ENCODE measurements around the gene GOLGA6C. TPM values are rescaled to one million over a fixed set of nuclear protein-coding genes. Genes with fewer than 3 reads are reported as not detected.

Gene GOLGA6C
- total RNA-seq, 1 donor from 2014 or later = not detected

- Mint-ChIP-seq H3K27me3 (ENCODE audit: insufficient read depth, low read depth) (peaks cover 7% of the 10 kb centered on the region), H3K9me3 (no peaks in the 10 kb centered on the region), H3K4me3 (no peak overlapping the region), H3K4me1 (peaks cover 10% of the 10 kb centered on the region), H3K36me3 (no peaks in the 10 kb centered on the region), H3K27ac (peak overlapping the region; percentile 50)
- Histone ChIP-seq H3K27me3 (no peaks in the 10 kb centered on the region), H4K20me1 (ENCODE audit: low read depth) (no peaks in the 10 kb centered on the region), H3K9ac (no peak overlapping the region), H3K36me3 (no peaks in the 10 kb centered on the region), H3K4me3 (no peak overlapping the region), H3K9me3 (ENCODE audit: low read depth) (no peaks in the 10 kb centered on the region), H3K79me2 (ENCODE audit: low read depth) (no peaks in the 10 kb centered on the region), H3K4me1 (no peaks in the 10 kb centered on the region), H3F3A (ENCODE audit: low read depth) (no peaks in the 10 kb centered on the region), H3K27ac (no peak overlapping the region), H3K4me2 (no peak overlapping the region), H2AFZ (replicated peaks) (no peak overlapping the region)
- no peak for TF ChIP-seq EZH2phosphoT487 (IDR thresholded peaks at IDR 0.05)
- TF ChIP-seq EZH2 (IDR thresholded peaks at IDR 0.05) = no peak
- TF ChIP-seq, protein P1, sequence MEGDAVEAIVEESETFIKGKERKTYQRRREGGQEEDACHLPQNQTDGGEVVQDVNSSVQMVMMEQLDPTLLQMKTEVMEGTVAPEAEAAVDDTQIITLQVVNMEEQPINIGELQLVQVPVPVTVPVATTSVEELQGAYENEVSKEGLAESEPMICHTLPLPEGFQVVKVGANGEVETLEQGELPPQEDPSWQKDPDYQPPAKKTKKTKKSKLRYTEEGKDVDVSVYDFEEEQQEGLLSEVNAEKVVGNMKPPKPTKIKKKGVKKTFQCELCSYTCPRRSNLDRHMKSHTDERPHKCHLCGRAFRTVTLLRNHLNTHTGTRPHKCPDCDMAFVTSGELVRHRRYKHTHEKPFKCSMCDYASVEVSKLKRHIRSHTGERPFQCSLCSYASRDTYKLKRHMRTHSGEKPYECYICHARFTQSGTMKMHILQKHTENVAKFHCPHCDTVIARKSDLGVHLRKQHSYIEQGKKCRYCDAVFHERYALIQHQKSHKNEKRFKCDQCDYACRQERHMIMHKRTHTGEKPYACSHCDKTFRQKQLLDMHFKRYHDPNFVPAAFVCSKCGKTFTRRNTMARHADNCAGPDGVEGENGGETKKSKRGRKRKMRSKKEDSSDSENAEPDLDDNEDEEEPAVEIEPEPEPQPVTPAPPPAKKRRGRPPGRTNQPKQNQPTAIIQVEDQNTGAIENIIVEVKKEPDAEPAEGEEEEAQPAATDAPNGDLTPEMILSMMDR (IDR thresholded peaks at IDR 0.05) = no peak
- DNase-seq (ENCODE audit: low spot score) = no peak
Measured at GRCh38 chr15:75230016-75230343, 28.2 kb upstream of the GOLGA6C start.

- no peaks in the 10 kb centered on the region for H3K36me3 ChIP-seq
- no peak overlapping the region for H3K4me3 Mint-ChIP-seq
- no peaks in the 10 kb centered on the region for H4K20me1 ChIP-seq (ENCODE audit: low read depth)
- no peaks in the 10 kb centered on the region for H3K9me3 ChIP-seq (ENCODE audit: low read depth)
- H3K27ac Mint-ChIP-seq = peak overlapping the region; percentile 76
- no peak overlapping the region for H3K27ac ChIP-seq
- no peak overlapping the region for H2AFZ ChIP-seq (replicated peaks)
- no peak overlapping the region for H3K4me2 ChIP-seq
- no peaks in the 10 kb centered on the region for H3K36me3 Mint-ChIP-seq
- H3K4me3 ChIP-seq = no peak overlapping the region
- TF ChIP-seq EZH2phosphoT487 (IDR thresholded peaks at IDR 0.05) = no peak
- TF ChIP-seq, protein P1 (IDR thresholded peaks at IDR 0.05) = no peak
- no peak for TF ChIP-seq EZH2 (IDR thresholded peaks at IDR 0.05)
- DNase-seq (ENCODE audit: low spot score) = peak; percentile 41
- H3K9me3 Mint-ChIP-seq = no peaks in the 10 kb centered on the region
- H3F3A ChIP-seq (ENCODE audit: low read depth) = no peaks in the 10 kb centered on the region
- H3K27me3 ChIP-seq = no peaks in the 10 kb centered on the region
- H3K79me2 ChIP-seq (ENCODE audit: low read depth) = no peaks in the 10 kb centered on the region
- H3K9ac ChIP-seq = no peak overlapping the region
- H3K4me1 ChIP-seq = no peaks in the 10 kb centered on the region
- H3K27me3 Mint-ChIP-seq (ENCODE audit: insufficient read depth, low read depth) = peaks cover 6% of the 10 kb centered on the region
- peaks cover 10% of the 10 kb centered on the region for H3K4me1 Mint-ChIP-seq
Measured at GRCh38 chr15:75230551-75231371, 27.4 kb upstream of the GOLGA6C start.

- no peaks in the 10 kb centered on the region for H3K9me3 ChIP-seq (ENCODE audit: low read depth)
- Mint-ChIP-seq H3K27ac (no peak overlapping the region), H3K9me3 (no peaks in the 10 kb centered on the region), H3K4me1 (peaks cover 10% of the 10 kb centered on the region), H3K4me3 (no peak overlapping the region), H3K27me3 (ENCODE audit: insufficient read depth, low read depth) (peaks cover 6% of the 10 kb centered on the region), H3K36me3 (no peaks in the 10 kb centered on the region)
- no peaks in the 10 kb centered on the region for H3K36me3 ChIP-seq
- DNase-seq (ENCODE audit: low spot score) = no peak
- H3K79me2 ChIP-seq (ENCODE audit: low read depth) = no peaks in the 10 kb centered on the region
- H2AFZ ChIP-seq (replicated peaks) = no peak overlapping the region
- H3K4me2 ChIP-seq = no peak overlapping the region
- H3K9ac ChIP-seq = no peak overlapping the region
- TF ChIP-seq, protein P1 (IDR thresholded peaks at IDR 0.05) = no peak
- TF ChIP-seq EZH2phosphoT487 (IDR thresholded peaks at IDR 0.05) (no peak), EZH2 (IDR thresholded peaks at IDR 0.05) (no peak)
- no peak overlapping the region for H3K4me3 ChIP-seq
- no peak overlapping the region for H3K27ac ChIP-seq
- no peaks in the 10 kb centered on the region for H3F3A ChIP-seq (ENCODE audit: low read depth)
- H4K20me1 ChIP-seq (ENCODE audit: low read depth) = no peaks in the 10 kb centered on the region
- H3K4me1 ChIP-seq = no peaks in the 10 kb centered on the region
- no peaks in the 10 kb centered on the region for H3K27me3 ChIP-seq
Measured at GRCh38 chr15:75231836-75232235, 26.3 kb upstream of the GOLGA6C start.

Data from neural progenitor cell (in vitro differentiated cells).